H9 (cell line): ENCODE measurements around the gene ANGEL1. TPM values are rescaled to one million over a fixed set of nuclear protein-coding genes. Genes with fewer than 3 reads are reported as not detected.

Experiments used
- DNase-seq: peaks from one replicate; pipeline ENCODE4 v3.0.0-alpha.2; 2017
- H2AFZ ChIP-seq: one replicate; pipeline ENCODE4 v1.6.1; 2013; ENCODE audit warnings: mild to moderate bottlenecking, low read length, control low read depth, moderate library complexity
- H2AK5ac ChIP-seq: 2 replicates; pipeline ENCODE4 v1.6.1; 2013; ENCODE audit warnings: low read length, control low read depth, mixed read lengths; ENCODE audit not compliant: insufficient read length
- H2BK120ac ChIP-seq: one replicate; pipeline ENCODE4 v1.6.1; 2013; ENCODE audit warnings: low read depth, mild to moderate bottlenecking, low read length, control low read depth, inconsistent platforms; ENCODE audit not compliant: poor library complexity, severe bottlenecking
- H2BK12ac ChIP-seq: 2 replicates; pipeline ENCODE4 v1.6.1; 2013; ENCODE audit warnings: low read length, control low read depth, mixed read lengths, low read depth; ENCODE audit not compliant: insufficient read length
- H2BK15ac ChIP-seq: 2 replicates; pipeline ENCODE4 v1.6.1; 2013; ENCODE audit warnings: low read depth, low read length, control low read depth
- H2BK20ac ChIP-seq: one replicate; pipeline ENCODE4 v1.6.1; 2013; ENCODE audit warnings: low read depth, mild to moderate bottlenecking, low read length, control low read depth, inconsistent platforms; ENCODE audit not compliant: poor library complexity, severe bottlenecking
- H2BK5ac ChIP-seq: 2 replicates; pipeline ENCODE4 v1.6.1; 2013; ENCODE audit warnings: low read length, control low read depth, mixed read lengths; ENCODE audit not compliant: insufficient read length
- H3K14ac ChIP-seq: 2 replicates; pipeline ENCODE4 v1.6.1; 2013; ENCODE audit warnings: low read length, control low read depth; ENCODE audit not compliant: insufficient read depth
- H3K18ac ChIP-seq: 2 replicates; pipeline ENCODE4 v1.6.1; 2013; ENCODE audit warnings: low read depth, mild to moderate bottlenecking, mixed read lengths, low read length, control low read depth; ENCODE audit not compliant: insufficient read length
- H3K23ac ChIP-seq: 2 replicates; pipeline ENCODE4 v1.6.1; 2013; ENCODE audit warnings: low read length, control low read depth, mixed read lengths, low read depth; ENCODE audit not compliant: insufficient read length
- H3K23me2 ChIP-seq: 2 replicates; pipeline ENCODE4 v1.6.1; 2013; ENCODE audit warnings: low read depth, mild to moderate bottlenecking, mixed read lengths, low read length, control low read depth; ENCODE audit not compliant: insufficient read length, poor library complexity, severe bottlenecking
- H3K27ac ChIP-seq: 2 replicates; pipeline ENCODE4 v1.5.1; 2013; ENCODE audit warnings: low read length, control low read depth, mixed read lengths, low read depth; ENCODE audit not compliant: insufficient read length
- H3K27me3 ChIP-seq: 2 replicates; pipeline ENCODE4 v1.6.1; 2013; ENCODE audit warnings: low read length, control low read depth, inconsistent platforms; ENCODE audit not compliant: insufficient read depth
- H3K4ac ChIP-seq: 2 replicates; pipeline ENCODE4 v1.6.1; 2013; ENCODE audit warnings: low read depth, mild to moderate bottlenecking, control low read depth, inconsistent platforms, low read length, moderate library complexity
- H3K4me1 ChIP-seq: 2 replicates; pipeline ENCODE4 v1.6.1; 2013; ENCODE audit warnings: low read length, control low read depth, inconsistent platforms; ENCODE audit not compliant: insufficient read depth
- H3K4me2 ChIP-seq: 2 replicates; pipeline ENCODE4 v1.6.1; 2013; ENCODE audit warnings: low read length, control low read depth, mixed read lengths; ENCODE audit not compliant: insufficient read length, insufficient read depth
- H3K56ac ChIP-seq: 2 replicates; pipeline ENCODE4 v1.6.1; 2013; ENCODE audit warnings: low read depth, mild to moderate bottlenecking, mixed read lengths, low read length, control low read depth; ENCODE audit not compliant: insufficient read length
- H3K79me1 ChIP-seq: 2 replicates; pipeline ENCODE4 v1.6.1; 2013; ENCODE audit warnings: low read depth, mild to moderate bottlenecking, moderate library complexity, low read length, control low read depth, inconsistent platforms; ENCODE audit not compliant: insufficient read depth, poor library complexity, severe bottlenecking
- H3K79me2 ChIP-seq: 2 replicates; pipeline ENCODE4 v1.6.1; 2013; ENCODE audit warnings: low read length, control low read depth, inconsistent platforms; ENCODE audit not compliant: insufficient read depth
- H3K9ac ChIP-seq: 2 replicates; pipeline ENCODE4 v1.6.1; 2013; ENCODE audit warnings: low read length, control low read depth, mixed read lengths; ENCODE audit not compliant: insufficient read length; ENCODE audit errors: extremely low read depth
- H3K9me3 ChIP-seq: one replicate; pipeline ENCODE4 v1.6.1; 2013; ENCODE audit warnings: low read depth, low read length, inconsistent platforms; ENCODE audit not compliant: control insufficient read depth
- H3T11ph ChIP-seq: one replicate; pipeline ENCODE4 v1.6.1; 2013; ENCODE audit warnings: mild to moderate bottlenecking, low read length, control low read depth, inconsistent platforms
- H4K20me1 ChIP-seq: one replicate; pipeline ENCODE4 v1.6.1; 2013; ENCODE audit not compliant: control insufficient read depth, insufficient read length, insufficient read depth
- H4K5ac ChIP-seq: 2 replicates; pipeline ENCODE4 v1.6.1; 2013; ENCODE audit warnings: low read depth, mild to moderate bottlenecking, mixed read lengths, low read length, control low read depth; ENCODE audit not compliant: insufficient read length
- H4K8ac ChIP-seq: replicated peaks from 2 replicates; pipeline ENCODE4 v1.6.1; 2013; ENCODE audit warnings: low read length, control low read depth, mixed read lengths, low read depth; ENCODE audit not compliant: insufficient read length
- H4K91ac ChIP-seq: 2 replicates; pipeline ENCODE4 v1.6.1; 2013; ENCODE audit warnings: low read depth, mild to moderate bottlenecking, moderate library complexity, mixed read lengths, low read length, control low read depth; ENCODE audit not compliant: insufficient read length
- H3K27ac Mint-ChIP-seq, 3 experiments: 2 replicates in 2 of 3; 3 replicates in 1 of 3; pipeline ENCODE4 v1.8.0; 2020 to 2021; ENCODE audit warnings: mixed read lengths in 3 of 3, mild to moderate bottlenecking in 1 of 3, moderate library complexity in 1 of 3
- H3K27me3 Mint-ChIP-seq: 2 replicates; pipeline ENCODE4 v1.8.0; 2021; ENCODE audit warnings: low read depth, mild to moderate bottlenecking, moderate library complexity, mixed read lengths
- H3K36me3 Mint-ChIP-seq, 3 experiments: 2 replicates in 2 of 3; 3 replicates in 1 of 3; pipeline ENCODE4 v1.8.0; 2020 to 2021; ENCODE audit warnings: low read depth in 3 of 3, mixed read lengths in 3 of 3; ENCODE audit not compliant: insufficient read depth in 1 of 3
- H3K4me1 Mint-ChIP-seq, 2 experiments: 2 replicates each; pipeline ENCODE4 v1.8.0; 2020; ENCODE audit warnings: mixed read lengths in 2 of 2
- H3K4me3 Mint-ChIP-seq, 2 experiments: 2 replicates in 1 of 2; 3 replicates in 1 of 2; pipeline ENCODE4 v1.8.0; 2020 to 2021; ENCODE audit warnings: mild to moderate bottlenecking in 2 of 2, mixed read lengths in 2 of 2, moderate library complexity in 1 of 2
- H3K9me3 Mint-ChIP-seq, 2 experiments: 2 replicates in 1 of 2; 3 replicates in 1 of 2; pipeline ENCODE4 v1.8.0; 2020; ENCODE audit warnings: mild to moderate bottlenecking in 2 of 2, mixed read lengths in 2 of 2, moderate library complexity in 1 of 2
- CTCF ChIP-seq: fragments of 200-600 bp; sonication (generic); conservative IDR thresholded peaks from 3 replicates; pipeline ENCODE4 v1.8.0; 2021; ENCODE audit warnings: antibody characterized with exemption, mild to moderate bottlenecking
- WGBS: extraction: QIAGEN DNeasy Blood & Tissue Kit; methylation state at CpG from one replicate; pipeline ENCODE4 v1.1.7; 2013; ENCODE audit warnings: missing lambda C conversion rate, low lambda C conversion rate, mixed read lengths; ENCODE audit not compliant: insufficient read length; ENCODE audit errors: extremely low coverage; 5-methylcytosine and 5-hydroxymethylcytosine counted together
- total RNA-seq: library from RNA; stranded (reverse); gene quantifications from 2 replicates; pipeline ENCODE4 v1.2.1, GENCODE V29; 2021

ANGEL1 gene
- total RNA-seq, 1 experiment from 2014 or later: 21.5 TPM

GRCh38 chr14:76829013-76829365, 16.3 kb upstream of the ANGEL1 start:
- DNase-seq: no peak
- Histone ChIP-seq H2BK5ac (no peak overlapping the region), H3K18ac (no peak overlapping the region), H3K56ac (no peak overlapping the region), H4K91ac (no peak overlapping the region), H3K79me1 (no peaks in the 10 kb centered on the region), H2AK5ac (no peak overlapping the region), H3K4me2 (no peak overlapping the region), H2BK120ac (no peak overlapping the region), H2BK15ac (no peak overlapping the region), H2AFZ (no peak overlapping the region), H3K9me3 (no peaks in the 10 kb centered on the region), H4K8ac (no peak overlapping the region), H3K9ac (no peak overlapping the region), H3K14ac (no peak overlapping the region), H3K27me3 (no peaks in the 10 kb centered on the region), H3T11ph (no peak overlapping the region), H2BK20ac (no peak overlapping the region), H3K23ac (no peak overlapping the region), H4K5ac (no peak overlapping the region), H3K4me1 (no peaks in the 10 kb centered on the region; the same call in 1 of the 2 replicates), H3K4ac (no peak overlapping the region), H3K27ac (no peak overlapping the region), H3K79me2 (no peaks in the 10 kb centered on the region), H3K23me2 (no peaks in the 10 kb centered on the region), H2BK12ac (no peak overlapping the region), H4K20me1 (no peaks in the 10 kb centered on the region)
- Mint-ChIP-seq H3K9me3 (peaks cover 0 to 2% of the 10 kb centered on the region in 2 experiments; a peak in 3 of 5 replicates), H3K27ac (no peak overlapping the region), H3K36me3 (0 out of 7 replicates have a peak, but pooled peaks cover 0 to 2% (median 0%) of the 10 kb centered on the region in 3 experiments), H3K27me3 (peaks cover 10% of the 10 kb centered on the region), H3K4me3 (no peak overlapping the region), H3K4me1 (peaks cover 21 to 29% of the 10 kb centered on the region in 2 experiments)
- WGBS: no CpG with 5 or more reads among the region's 3 CpGs
- no peak for TF ChIP-seq CTCF
